Measurements from ENCODE around the gene CLIC2. TPM values are rescaled to one million over a fixed set of nuclear protein-coding genes. Genes with fewer than 3 reads are reported as not detected.

Gene CLIC2
- total RNA-seq, 1 donor from 2014 or later = 0.99 TPM

DNA sequence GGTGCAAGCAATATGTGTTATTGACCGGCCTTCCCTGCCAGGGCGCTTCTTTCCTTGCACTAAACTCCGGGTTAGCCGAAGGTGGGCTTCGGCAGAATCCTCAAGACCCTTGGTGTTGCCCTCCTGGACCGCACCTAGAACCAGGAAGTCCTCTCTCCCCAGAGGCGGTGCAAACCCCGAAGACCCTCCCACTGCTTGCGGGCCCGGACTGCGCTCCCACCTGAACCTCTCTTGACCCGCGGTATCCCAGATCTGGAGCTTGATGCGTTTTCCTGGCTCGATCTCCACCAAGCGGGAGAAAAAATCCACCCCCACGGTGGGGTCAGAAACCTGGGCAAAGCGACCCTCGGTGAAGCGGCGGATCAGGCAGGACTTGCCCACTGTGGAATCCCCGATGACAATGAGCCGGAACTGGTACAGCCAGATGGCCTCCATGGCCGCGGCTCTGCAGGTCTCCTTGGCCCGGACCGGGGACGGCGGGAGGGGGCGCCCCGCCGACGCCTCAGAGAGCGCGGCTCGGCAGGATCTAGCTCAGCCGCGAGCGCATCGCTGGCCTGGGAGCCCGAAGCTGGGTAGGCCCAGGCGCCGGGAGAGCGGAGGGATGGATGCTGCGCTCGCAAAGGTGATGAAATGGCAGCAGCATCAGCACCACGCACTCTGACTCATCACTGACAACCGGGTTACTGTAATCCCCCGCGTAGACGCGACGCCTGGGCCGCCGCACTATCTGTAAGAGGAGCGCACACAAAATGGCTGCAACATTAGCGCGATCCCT lies 70.4 kb downstream of the CLIC2 start, which contains the start of gene RAB39B:
RAB39B (minus strand) TSS at position 638 of the 775 bp plus-strand sequence; CDS start at position 435, 203 bp downstream.
- H3K9me3 Mint-ChIP-seq (ENCODE audit: unreplicated experiment) = peaks cover 5% of the 10 kb centered on the region
- DNase-seq (ENCODE audit: extremely low spot score, unreplicated experiment) = no peak
- H3K4me3 Mint-ChIP-seq (ENCODE audit: unreplicated experiment) = peak within 1 kb of the TSS; percentile 76
- peaks cover 4% of the 10 kb centered on the region for H3K36me3 Mint-ChIP-seq (ENCODE audit: unreplicated experiment)
- H3K4me1 Mint-ChIP-seq (ENCODE audit: unreplicated experiment) = peaks cover 13% of the 10 kb centered on the region
- no peak within 1 kb of the TSS for H3K27ac Mint-ChIP-seq (ENCODE audit: unreplicated experiment)
- TF ChIP-seq, protein P1, sequence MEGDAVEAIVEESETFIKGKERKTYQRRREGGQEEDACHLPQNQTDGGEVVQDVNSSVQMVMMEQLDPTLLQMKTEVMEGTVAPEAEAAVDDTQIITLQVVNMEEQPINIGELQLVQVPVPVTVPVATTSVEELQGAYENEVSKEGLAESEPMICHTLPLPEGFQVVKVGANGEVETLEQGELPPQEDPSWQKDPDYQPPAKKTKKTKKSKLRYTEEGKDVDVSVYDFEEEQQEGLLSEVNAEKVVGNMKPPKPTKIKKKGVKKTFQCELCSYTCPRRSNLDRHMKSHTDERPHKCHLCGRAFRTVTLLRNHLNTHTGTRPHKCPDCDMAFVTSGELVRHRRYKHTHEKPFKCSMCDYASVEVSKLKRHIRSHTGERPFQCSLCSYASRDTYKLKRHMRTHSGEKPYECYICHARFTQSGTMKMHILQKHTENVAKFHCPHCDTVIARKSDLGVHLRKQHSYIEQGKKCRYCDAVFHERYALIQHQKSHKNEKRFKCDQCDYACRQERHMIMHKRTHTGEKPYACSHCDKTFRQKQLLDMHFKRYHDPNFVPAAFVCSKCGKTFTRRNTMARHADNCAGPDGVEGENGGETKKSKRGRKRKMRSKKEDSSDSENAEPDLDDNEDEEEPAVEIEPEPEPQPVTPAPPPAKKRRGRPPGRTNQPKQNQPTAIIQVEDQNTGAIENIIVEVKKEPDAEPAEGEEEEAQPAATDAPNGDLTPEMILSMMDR (IDR thresholded peaks at IDR 0.05) = peak; percentile 20
- H3K27me3 Mint-ChIP-seq (ENCODE audit: unreplicated experiment) = no peaks in the 10 kb centered on the region

DNA sequence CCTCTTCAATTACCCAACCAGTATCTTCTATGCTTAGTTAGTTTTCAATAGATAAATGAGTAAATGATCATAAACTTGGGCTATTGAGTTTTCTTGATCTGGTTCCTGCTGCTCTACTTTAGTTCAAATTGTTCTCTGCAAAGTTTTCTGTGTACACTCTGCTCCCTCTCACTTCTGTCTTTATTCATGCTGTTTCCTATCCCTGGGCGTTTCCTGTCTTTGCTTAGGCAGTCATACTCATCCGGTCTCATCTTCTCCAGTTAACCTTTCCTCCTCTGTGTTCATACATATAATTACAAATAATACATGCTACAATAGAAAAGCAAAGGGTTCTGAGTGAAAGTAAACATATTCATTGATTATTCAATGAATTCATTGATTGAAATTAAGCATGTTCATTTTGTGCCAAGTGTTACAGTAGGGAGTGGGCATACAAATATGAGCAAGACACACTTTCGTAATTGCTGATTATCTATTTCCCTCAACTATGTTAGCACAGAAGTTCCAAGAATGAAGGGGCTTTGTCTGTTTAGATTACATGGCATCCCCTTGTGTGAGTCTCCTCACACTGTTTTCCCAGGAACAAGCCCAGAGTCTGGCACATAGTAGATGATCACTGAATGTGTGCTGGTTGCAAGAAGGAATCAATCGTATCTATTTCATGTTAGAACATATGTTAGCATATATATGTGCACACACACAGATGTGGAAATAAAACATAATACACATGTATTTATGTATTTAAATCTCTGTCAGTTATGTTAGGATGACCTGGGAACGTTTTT lies 71.3 kb downstream of the CLIC2 start:
- TF ChIP-seq, protein P1 (IDR thresholded peaks at IDR 0.05) = no peak
- H3K4me1 Mint-ChIP-seq (ENCODE audit: unreplicated experiment) = peaks cover 13% of the 10 kb centered on the region
- no peak overlapping the region for H3K27ac Mint-ChIP-seq (ENCODE audit: unreplicated experiment)

DNA sequence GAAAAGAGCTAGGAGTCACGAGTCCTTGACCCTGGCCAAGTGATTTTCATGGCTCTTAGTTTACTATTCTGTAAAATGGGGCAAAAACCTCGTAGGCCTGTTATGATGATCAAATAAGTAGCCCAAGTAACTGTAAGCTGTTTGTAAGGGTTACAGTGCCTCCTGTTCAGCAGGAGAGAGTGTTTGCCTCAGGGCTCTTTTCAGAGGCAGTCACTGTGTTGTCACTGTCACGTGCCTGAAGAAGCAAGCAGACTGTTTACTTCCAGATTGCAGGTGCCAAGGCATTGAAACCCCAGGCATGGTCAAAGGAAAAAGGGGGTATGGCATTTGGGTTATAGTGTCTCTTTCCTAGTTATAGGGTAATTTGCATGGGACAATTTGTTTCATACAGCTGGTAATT lies 74.7 kb downstream of the CLIC2 start:
- peaks cover 4% of the 10 kb centered on the region for H3K36me3 Mint-ChIP-seq (ENCODE audit: unreplicated experiment)
- no peaks in the 10 kb centered on the region for H3K27me3 Mint-ChIP-seq (ENCODE audit: unreplicated experiment)
- no peak overlapping the region for H3K27ac Mint-ChIP-seq (ENCODE audit: unreplicated experiment)
- H3K4me1 Mint-ChIP-seq (ENCODE audit: unreplicated experiment) = peaks cover 13% of the 10 kb centered on the region
- H3K9me3 Mint-ChIP-seq (ENCODE audit: unreplicated experiment) = peaks cover 2% of the 10 kb centered on the region
- DNase-seq (ENCODE audit: extremely low spot score, unreplicated experiment) = no peak
- no peak overlapping the region for H3K4me3 Mint-ChIP-seq (ENCODE audit: unreplicated experiment)
- TF ChIP-seq, protein P1 (IDR thresholded peaks at IDR 0.05) = no peak

More for the DNA sequence above, 71.3 kb downstream of the CLIC2 start:
- H3K9me3 Mint-ChIP-seq (ENCODE audit: unreplicated experiment) = no peaks in the 10 kb centered on the region
- H3K36me3 Mint-ChIP-seq (ENCODE audit: unreplicated experiment) = peaks cover 4% of the 10 kb centered on the region
- no peak for DNase-seq (ENCODE audit: extremely low spot score, unreplicated experiment)
- H3K27me3 Mint-ChIP-seq (ENCODE audit: unreplicated experiment) = no peaks in the 10 kb centered on the region
- H3K4me3 Mint-ChIP-seq (ENCODE audit: unreplicated experiment) = peak overlapping the region; percentile 76

DNA sequence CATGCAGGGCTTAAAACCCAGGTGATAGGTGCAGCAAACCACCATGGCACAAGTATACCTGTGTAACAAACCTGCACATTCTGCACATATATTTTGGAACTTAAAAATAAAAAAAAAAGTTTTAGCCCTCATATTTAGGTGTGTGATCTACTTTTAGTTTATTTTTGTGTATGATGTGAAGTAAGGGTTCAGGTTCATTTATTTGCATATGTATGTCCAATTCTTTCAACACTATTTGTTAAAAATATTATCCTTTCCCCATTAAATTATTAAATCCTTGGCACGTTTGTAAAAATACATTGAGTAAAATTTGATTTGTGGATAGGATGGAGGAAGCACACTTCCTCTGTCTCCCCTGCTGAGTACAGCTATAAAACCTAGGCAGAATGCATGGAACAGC lies 83.0 kb downstream of the CLIC2 start:
- Mint-ChIP-seq H3K4me3 (ENCODE audit: unreplicated experiment) (no peak overlapping the region), H3K36me3 (ENCODE audit: unreplicated experiment) (no peaks in the 10 kb centered on the region), H3K27me3 (ENCODE audit: unreplicated experiment) (peaks cover 5% of the 10 kb centered on the region), H3K9me3 (ENCODE audit: unreplicated experiment) (peaks cover 20% of the 10 kb centered on the region), H3K27ac (ENCODE audit: unreplicated experiment) (no peak overlapping the region), H3K4me1 (ENCODE audit: unreplicated experiment) (no peaks in the 10 kb centered on the region)
- TF ChIP-seq, protein P1 (IDR thresholded peaks at IDR 0.05) = no peak
- DNase-seq (ENCODE audit: extremely low spot score, unreplicated experiment) = no peak

DNA sequence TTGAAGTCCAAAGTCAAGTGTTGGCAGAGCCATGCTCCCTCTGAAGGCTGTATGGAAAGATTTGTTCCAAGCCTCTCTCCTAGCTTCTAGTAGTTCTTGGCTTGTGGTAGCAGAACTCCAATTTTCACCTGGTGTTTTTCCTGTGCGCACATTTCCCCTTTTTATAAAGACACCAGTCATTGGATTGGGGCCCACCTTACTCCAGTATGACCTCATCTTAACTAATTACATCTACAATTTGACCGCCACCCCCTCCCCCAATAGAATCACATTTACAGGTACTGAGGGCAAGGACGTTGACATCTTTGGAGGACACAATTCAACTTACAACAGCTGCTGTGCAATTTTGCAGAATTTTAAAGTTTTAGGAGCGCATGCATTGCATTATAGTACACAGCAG lies 86.9 kb downstream of the CLIC2 start:
- Mint-ChIP-seq H3K36me3 (ENCODE audit: unreplicated experiment) (no peaks in the 10 kb centered on the region), H3K27me3 (ENCODE audit: unreplicated experiment) (peaks cover 2% of the 10 kb centered on the region), H3K9me3 (ENCODE audit: unreplicated experiment) (peaks cover 22% of the 10 kb centered on the region), H3K27ac (ENCODE audit: unreplicated experiment) (no peak overlapping the region), H3K4me1 (ENCODE audit: unreplicated experiment) (no peaks in the 10 kb centered on the region), H3K4me3 (ENCODE audit: unreplicated experiment) (no peak overlapping the region)
- DNase-seq (ENCODE audit: extremely low spot score, unreplicated experiment) = no peak
- TF ChIP-seq, protein P1 (IDR thresholded peaks at IDR 0.05) = no peak
